ENCODE results near the gene LOC101059915.
"Not testable (repeated sequence)": the region's sequence is repeated elsewhere in the genome, so short reads cannot be mapped to it uniquely, and the experiment has no call there.

Gene LOC101059915

GRCh38 chrX:71663238-71663637 is 4.1 kb upstream of the LOC101059915 start:
- not testable (repeated sequence) for H3K4ac ChIP-seq (ENCODE audit: low read depth, low read length); H3K14ac ChIP-seq (ENCODE audit: insufficient read depth, low read length); DNase-seq; H2AFZ ChIP-seq (ENCODE audit: low read length); H3K79me2 ChIP-seq (ENCODE audit: insufficient read depth, low read length); H3K79me1 ChIP-seq (ENCODE audit: insufficient read depth, low read depth, low read length, poor library complexity, severe bottlenecking); H2BK15ac ChIP-seq (ENCODE audit: low read depth, low read length); H2BK12ac ChIP-seq (ENCODE audit: insufficient read length, low read depth, low read length); H3K18ac ChIP-seq (ENCODE audit: insufficient read length, low read depth, low read length); H3K4me3 Mint-ChIP-seq; H3K4me1 Mint-ChIP-seq; H2BK120ac ChIP-seq (ENCODE audit: low read depth, low read length, poor library complexity, severe bottlenecking); H3K9ac ChIP-seq (ENCODE audit: extremely low read depth, insufficient read length, low read length); H3K27ac Mint-ChIP-seq; H3K27me3 Mint-ChIP-seq (ENCODE audit: low read depth); H4K91ac ChIP-seq (ENCODE audit: insufficient read length, low read depth, low read length); H4K5ac ChIP-seq (ENCODE audit: insufficient read length, low read depth, low read length); H4K20me1 ChIP-seq (ENCODE audit: control insufficient read depth, insufficient read depth, insufficient read length); H3K23ac ChIP-seq (ENCODE audit: insufficient read length, low read depth, low read length); H3K27me3 ChIP-seq (ENCODE audit: insufficient read depth, low read length); H3K36me3 Mint-ChIP-seq (ENCODE audit: insufficient read depth in 1 of 3, low read depth in 3 of 3); H2BK20ac ChIP-seq (ENCODE audit: low read depth, low read length, poor library complexity, severe bottlenecking); H2BK5ac ChIP-seq (ENCODE audit: insufficient read length, low read length); H3K4me1 ChIP-seq (ENCODE audit: insufficient read depth, low read length); H3K27ac ChIP-seq (ENCODE audit: insufficient read length, low read depth, low read length); H3T11ph ChIP-seq (ENCODE audit: low read length); H3K4me2 ChIP-seq (ENCODE audit: insufficient read depth, insufficient read length, low read length); H4K8ac ChIP-seq (replicated peaks; ENCODE audit: insufficient read length, low read depth, low read length); H2AK5ac ChIP-seq (ENCODE audit: insufficient read length, low read length); H3K56ac ChIP-seq (ENCODE audit: insufficient read length, low read depth, low read length); H3K23me2 ChIP-seq (ENCODE audit: insufficient read length, low read depth, low read length, poor library complexity, severe bottlenecking)
- peaks cover 73 to 80% of the 10 kb centered on the region in 2 experiments for H3K9me3 Mint-ChIP-seq
- H3K9me3 ChIP-seq (ENCODE audit: control insufficient read depth, low read depth, low read length), result peaks cover 12% of the 10 kb centered on the region
- WGBS (ENCODE audit: extremely low coverage, insufficient read length, low lambda C conversion rate), result no CpG with 5 or more reads among the region's 8 CpGs
